Activated CD8-positive, alpha-beta memory T cell treated with anti-CD3 and anti-CD28 coated beads, Interleukin-2, amount 50 U/mL, for 1 hour (primary cell): ENCODE results near the gene C16orf96.

Source experiments
- DNase-seq: peaks from one replicate; pipeline ENCODE4 v3.0.0-alpha.2; 2020; ENCODE audit errors: extremely low read depth

Gene C16orf96

DNA sequence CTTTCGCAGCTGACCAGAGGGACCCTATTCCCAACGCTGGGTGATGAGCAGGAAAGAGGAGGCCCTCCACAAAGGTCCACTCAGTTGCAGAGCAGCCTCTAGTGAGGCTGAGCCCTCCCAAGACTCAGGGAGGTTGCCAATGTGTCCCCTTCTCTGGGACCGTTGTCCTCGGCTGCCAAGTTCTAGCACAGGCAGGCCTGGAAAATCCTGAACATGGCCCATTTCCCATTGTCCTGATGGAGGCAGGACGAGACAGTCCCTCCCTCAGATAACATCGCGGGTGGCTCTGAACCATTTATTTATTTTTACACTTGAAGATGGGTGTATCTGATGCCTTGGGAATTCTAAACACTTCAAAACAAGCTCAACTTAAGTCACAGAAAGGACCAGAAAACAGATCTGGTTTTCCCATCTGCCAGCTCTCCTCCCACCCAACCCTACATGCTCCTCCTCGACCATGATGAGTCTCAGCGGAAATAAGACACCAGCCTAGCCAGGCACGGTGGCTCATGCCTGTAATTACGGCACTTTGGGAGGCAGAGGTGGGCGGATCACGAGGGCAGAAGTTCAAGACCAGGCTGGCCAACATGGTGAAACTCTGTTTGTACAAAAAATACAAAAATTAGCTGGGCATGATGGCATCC, 30.4 kb upstream of the C16orf96 start:
- no peak for DNase-seq

DNA sequence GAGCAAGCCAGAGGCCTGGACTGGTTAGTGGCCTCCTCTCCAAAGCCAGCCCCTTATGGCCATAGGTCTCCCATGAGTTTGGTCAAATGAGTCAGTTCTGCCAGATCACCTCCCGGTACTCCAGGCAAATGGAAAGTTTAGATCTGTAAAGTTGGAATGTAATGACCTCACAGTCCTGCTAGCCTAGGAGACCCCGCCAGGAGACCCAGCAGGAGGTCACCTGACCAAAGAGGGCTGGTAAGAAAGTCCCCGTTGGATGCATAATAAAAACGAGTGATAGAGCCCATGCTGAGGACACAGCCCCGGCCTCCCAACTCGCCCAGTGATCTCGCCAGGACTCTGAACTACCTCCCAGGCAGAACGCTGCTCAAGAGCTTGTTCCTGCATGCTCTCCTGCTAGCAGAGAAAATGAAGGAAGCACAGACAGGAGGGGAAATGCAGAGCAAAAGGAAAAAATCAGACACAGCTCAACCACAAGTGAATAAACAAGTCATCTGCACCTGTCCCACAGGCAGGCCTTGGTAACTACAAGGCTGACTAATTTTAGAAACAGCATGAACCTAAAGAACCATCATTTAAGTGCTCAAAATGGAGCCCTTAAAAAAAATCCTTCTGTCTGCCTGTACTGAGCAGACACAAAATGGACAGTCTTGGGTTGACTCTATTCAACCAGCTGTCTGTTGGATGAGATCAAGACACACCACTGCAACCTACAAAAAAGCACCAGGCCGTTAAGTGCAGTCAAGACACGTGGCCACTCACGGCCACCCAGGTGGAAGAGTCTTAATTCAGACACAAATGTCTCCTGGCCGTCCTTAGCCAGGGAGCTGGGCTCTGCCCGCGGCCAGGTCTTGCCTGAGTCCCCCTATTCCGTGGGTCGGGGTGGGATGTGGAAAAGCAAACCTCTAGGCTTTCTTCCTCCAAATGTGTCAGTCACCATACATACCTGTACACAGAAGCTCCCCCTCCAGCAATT, 26.8 kb upstream of the C16orf96 start:
- DNase-seq = no peak

DNA sequence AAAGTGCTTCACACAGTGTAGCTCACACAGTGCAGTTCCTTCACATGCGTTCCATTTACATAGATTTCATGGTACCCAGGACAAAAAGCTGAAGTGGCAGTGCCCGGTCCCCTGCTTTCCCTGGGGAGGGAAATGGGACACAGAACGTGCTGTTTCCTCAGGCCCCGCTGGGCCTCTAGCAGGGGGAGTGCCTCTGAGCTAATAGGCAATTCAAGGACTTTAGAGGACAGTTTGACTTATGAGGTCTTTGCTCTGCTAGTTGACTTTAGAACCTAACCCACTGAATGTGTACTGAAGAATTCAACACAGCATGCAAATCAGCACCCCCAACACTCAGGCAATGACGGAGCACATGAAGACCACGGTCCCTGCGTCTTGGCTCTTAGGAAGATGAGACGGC, 24.3 kb upstream of the C16orf96 start:
- DNase-seq = no peak

DNA sequence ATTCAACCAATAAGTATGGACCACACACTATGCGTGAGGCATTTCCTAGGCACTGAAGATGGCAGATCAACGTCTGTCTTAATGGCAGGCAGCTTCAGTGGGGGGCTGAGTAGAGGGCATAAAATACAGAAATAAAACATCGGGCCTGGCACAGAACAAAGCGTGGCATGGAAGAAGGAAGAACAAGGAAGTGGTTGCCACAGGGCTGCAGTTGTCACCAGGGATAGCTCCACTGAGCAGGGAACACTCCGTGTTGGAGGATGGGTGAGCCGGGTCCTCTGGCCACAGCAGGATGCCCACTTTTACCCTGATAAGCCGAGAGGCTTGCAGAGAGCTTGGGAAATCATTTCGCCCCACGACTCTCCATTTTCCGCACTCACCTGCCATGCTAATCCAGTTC, 23.9 kb upstream of the C16orf96 start:
- no peak for DNase-seq

DNA sequence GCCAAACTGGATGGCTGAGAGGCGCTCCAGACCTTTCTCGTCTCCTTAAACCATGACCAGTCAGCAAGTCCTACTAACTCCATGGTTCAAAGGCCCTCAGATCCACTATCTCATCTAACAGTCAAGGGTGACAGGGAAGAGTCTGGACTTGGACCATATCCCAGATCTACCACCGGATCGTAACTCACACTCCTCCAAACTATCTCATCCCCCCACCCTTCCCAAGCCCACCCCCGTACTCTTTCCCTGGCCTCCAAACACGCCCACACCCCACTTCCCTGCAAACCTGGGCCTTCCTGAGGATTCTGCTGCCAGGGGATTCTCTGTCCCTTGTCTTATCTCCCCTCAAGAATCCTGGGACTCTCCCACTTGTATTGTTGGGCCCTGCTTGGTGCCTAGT, 22.6 kb upstream of the C16orf96 start:
- DNase-seq = no peak

DNA sequence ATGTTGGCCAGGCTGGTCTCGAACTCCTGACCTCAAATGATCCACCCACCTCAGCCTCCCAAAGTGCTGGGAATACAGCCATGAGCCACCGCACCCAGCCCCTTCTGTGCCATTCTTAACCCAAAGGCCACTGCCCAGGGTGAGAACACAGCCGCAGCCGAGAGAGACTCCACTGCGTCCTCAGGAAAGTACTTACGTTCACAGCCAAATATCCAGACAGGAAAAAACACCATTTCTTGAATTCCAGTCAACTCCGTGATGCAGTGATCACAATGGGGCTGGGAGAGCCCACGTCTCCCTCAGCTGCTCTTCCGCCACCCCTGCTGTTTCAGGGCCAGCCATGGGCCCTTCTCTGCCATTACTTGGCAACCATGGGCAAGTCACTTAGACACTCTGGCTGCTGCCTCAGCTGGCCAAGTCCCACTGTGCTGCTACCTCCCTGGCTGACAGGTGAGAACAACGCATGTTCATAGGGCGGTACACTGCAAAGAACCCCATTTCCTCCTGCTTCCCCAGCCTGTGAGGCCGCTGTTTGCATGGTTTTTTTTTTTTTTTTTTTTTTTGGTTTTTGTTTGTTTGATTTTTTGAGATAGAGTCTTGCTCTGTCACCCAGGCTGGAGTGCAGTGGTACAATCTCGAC, 21.9 kb upstream of the C16orf96 start:
- DNase-seq = no peak

DNA sequence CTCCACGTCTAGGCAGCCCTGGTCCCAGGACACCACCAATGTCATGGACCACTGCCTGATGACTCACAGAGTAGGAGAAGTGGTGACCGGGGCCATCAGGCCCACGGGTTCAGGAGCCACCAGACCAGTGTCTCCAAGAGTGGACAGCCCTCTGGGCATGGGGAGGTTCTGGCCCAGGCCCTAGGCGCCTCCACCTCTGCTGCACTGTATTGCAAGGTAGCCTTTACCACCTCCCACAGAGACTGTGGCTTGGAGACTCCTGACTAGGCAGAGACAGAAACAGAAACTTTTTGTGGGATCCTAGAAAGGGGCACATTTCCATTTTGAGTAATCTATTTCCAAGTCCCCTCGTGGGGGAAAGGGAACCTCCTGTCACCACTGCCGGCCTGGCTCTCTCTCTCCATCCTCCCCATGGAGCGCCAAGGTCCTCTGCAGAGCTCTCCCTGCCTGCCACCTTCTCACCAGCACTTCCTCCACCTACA, 20.5 kb upstream of the C16orf96 start:
- DNase-seq = no peak

DNA sequence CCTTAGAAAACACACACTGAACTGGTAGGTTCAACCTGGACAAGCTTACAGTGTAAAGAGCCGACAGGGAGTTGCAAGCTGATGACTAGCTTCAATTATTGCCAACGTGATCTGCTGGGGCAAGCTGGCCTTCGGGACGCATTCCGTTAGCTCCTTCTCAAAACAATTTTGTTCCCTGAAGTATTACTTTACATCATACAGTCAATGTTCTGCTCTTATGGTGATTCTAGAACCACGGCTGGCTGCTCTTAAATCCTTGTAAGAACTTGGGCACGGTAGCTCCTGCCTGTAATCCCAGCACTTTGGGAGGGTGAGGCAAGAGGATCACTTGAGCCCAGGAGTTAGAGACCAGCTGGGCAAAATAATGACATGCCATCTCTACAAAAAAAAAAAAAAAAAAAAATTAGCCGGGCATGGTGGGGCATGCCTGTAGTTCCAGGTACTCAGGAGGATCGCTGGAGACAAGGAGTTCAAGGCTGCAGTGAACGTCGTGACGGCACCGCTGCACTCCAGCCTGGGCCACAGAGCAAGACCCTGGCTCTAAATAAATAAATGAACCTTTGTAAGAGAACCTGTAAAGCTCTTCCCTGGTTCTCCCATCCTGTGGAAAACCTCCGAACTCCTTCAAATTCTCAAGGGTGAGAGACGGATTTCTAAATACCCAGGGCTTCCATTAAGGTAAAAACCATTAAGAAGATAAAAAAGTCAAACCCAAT, 19.6 kb upstream of the C16orf96 start:
- DNase-seq = no peak

DNA sequence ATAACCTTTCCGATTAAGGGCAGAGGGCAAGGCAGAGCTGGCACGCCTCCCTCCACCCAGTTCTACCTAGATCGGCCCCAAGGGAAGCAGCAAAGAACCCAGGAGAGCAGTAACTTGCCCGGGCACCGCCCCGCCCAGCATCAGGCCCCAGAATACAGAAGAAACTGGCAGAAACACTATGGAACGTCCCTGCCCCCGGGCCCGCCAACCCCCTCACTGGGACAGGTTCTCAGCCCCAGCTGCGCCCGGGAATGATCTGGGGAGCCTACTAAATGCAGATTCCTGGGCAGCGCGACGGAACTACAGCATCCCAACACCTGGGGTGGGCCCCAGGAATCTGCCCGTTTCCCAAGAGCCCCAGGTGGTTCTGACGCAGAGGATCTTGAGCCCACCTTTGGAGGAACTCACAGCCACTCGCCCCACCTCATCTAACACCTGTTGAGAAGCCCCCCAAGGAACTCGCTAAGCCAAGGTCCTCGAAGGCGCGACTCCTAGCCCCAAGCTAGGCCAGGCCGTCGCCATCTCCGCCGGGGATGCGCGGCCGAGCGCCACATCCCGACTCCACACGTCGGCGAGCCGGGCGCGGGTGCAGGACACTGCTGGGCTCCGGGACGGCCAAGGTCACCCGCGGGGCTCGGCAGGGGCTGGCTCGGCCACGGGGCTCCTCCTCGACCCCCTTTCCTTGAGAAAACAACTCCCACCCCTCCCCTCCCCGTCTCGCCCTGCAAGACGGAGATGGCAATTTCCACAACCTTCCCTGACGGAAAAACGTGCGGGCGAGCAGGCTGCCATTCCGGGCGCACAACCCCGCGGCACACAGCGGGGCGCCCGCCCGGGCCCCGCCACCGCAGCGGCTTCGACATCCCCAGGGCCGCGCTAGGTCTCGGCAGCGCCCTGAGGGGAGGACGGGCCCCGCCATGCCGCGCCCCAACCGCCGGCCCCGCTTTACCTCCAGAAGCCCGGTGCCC, 18.5 kb upstream of the C16orf96 start:
- DNase-seq = no peak

DNA sequence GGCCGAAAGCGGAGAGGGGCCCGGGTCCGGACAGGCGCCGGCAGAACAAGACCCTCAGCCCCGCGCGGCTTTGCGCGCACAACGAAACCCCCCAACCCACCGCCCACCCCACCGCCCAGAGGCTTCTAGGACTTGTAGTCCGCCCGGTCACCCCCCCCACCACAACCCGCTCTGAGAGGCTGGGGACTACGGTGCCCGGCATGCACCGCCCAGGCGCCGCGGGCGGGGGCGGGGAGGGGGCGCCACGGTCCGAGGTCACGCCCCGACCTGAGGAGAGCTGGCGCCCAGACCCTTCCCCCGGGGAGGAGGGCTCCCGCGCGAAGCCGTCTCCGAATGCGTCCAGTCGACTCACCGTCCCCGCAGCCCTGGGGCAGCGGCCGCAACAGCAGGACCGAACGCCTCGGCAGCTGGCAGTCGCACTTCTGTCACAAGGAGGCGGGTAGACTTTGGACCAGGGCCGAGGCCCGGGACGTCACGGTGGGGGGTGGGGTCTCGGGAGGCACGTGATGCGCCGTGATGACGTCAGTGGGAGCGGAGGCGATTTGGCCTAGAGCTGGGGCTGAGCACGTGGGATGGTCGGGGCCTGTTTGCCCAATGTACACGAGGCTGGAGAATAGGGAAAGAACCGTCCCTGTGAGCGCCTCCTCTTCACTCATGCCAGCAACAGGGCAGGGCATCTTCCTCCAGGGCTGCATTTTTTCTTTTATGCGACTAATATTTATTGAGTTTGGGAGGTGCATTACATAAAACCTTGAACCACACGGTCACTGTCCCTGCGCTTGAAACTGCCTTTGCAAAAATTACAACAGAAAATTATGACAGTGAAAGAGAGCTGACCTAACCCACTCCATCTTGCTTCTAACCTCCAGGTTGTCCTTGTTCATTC, 17.5 kb upstream of the C16orf96 start, which contains the start of gene CDIP1:
Gene CDIP1, minus strand, starts transcription at position 424 of the 886 bp plus-strand sequence. CDS start 24,643 bp downstream, outside the sequence.
- DNase-seq = peak; percentile 82

DNA sequence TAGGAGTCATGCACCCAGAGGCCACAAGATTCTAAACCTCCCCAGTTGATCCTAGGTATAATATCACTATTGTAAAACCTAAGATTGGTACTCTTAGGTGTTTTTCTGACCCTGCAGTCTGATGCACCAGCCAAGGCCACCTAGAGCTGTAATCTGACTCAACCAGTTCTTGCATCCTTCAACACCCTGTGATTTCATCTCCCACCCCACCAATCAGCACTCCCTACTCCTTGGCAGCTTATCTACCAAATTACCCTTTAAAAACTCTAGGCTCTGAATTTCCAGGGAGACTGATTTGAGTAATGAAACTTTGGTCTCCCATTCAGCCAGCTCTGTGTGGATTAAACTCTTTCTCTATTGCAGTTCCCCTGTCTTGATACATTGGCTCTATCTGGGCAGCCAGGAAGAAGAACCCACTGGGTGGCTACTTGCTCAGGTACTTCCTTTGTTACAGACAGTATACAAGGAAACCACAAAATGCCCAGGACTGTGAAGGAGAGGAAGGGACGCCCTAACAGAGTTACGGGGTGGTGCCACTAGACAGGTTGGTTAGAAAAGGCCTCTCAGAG, 16.3 kb upstream of the C16orf96 start:
- no peak for DNase-seq

DNA sequence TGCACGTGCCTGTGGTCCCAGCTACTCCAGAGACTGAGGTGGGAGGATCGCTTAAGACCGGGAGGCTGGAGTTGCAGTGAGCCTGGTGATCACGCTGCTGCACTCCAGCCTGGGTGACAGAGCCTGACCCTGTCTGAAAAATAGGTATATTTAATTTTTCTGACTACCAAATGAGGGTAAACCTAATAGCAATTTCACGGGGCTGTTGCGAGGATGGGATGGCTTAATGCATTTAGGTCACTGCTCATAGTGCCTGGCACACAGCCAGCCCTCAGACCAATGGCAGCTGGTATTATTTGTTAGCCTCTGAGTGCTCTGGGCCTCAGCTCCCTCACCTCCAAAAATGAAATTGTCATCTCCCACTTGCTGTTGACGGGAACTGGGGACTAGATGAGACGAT, 11.7 kb upstream of the C16orf96 start:
- DNase-seq = no peak

DNA sequence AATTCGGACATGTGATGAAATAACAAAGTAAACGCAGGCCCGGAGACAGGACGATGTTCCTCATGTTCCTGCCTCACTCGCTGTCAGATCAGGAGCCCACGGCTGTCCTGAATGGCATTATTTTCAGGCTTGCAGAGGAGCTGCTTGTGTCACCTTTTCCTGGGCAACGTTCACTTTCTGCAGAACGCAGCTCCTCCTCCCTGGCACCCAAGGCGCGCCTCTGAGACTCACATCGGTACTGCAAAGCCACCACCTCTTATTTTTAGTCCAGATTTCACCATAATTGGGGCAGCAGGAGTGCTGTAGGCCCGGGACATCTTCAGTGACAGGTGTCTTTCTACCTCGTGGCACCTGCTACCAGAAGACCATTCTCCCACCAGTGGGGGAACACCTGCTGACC, 8.0 kb upstream of the C16orf96 start:
- DNase-seq = no peak

DNA sequence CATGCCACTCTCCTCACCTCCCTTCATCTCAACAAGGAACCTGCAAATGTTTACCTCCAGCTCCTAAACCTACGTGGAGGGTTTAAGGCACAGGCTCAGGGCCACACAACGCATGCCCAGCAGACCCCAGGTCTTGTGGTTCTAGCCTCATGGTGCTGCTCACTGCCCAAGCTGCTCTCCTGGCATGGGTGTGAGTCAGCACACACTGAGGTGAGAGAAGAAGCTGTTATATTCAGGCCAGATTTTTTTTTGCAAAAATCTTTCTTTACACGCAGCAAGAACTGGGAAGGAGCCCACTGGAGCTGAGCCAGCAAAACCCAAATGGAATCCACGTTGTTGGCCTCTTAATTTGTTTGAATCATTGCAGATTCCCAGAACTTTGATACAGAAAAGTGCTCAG, 5.5 kb upstream of the C16orf96 start:
- DNase-seq = no peak

DNA sequence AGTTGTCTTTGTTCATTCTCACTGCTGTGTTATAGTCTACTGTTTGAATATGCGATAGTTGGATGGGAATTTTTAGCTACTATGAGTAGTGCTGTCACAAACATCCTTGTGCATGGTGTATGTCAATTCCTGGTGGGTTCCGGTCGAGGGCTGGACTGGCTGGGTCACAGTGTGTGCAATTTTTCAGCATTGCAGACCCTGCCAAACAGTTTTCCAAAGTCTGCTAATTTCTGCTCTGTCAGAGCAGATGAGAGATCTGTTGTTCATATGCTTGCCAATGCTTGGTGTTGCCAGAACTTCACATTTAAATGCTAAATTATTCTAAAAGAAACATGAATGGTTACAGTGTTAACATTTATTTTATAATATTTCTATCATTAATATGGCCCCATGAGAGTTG, 3.6 kb upstream of the C16orf96 start:
- no peak for DNase-seq

DNA sequence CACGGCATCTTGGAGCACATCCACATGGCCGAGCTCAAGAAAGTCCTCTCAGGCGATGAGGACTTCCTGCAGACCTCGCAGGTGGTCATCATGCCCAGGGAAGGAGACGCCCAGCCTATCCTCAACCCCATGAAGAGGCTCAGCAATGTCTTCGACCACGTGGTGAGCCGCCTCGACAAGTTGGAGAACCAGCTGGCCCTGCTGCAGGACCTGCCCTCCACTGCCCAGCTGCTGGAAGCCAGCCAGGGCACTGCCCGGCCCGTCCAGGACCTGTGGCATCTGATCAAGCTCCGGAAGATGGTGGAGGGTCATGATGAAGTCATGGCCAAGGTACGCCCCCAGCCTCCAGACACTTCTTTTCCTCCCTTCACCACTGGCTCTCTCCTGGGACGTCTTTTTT, 440 bp downstream of the C16orf96 start:
- DNase-seq = no peak

DNA sequence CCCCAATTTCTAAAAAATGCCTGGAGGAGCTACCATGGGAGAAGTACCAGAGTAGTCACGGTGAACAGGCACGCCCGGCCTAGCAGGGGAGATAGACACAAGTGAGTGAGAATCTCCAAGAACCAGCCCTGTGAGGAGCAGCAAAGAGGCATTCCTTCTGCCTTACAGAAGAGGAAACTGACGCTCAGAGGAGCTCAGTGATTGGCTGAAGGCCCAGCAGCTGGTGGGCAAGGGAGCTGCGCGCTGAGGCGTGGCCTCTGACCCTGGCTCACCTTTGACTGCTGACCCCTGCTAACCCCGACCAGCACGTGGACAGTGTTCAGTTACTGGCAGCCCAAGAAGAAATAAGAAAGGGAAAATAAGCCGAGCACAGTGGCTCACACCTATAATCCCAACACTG, 1.8 kb downstream of the C16orf96 start:
- no peak for DNase-seq

DNA sequence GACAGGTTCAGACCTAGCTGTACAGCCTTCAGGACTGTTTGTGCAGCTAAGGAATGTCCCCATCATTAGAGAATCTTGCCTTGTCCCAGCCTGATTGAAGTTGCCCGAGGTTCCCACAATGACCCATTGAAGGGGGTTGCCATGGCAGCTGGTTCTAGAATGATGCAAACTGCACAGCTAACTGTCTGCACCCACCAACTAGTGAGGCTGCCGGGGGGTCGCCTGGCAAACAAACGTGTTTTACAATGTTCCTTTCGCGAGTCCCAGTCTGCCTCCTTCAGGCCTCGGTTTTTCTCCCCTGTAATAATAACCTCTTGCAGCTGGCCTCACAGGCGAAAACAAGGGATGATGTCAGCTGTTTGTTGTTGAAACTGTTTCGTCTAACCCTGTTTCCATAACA, 5.5 kb downstream of the C16orf96 start:
- no peak for DNase-seq

DNA sequence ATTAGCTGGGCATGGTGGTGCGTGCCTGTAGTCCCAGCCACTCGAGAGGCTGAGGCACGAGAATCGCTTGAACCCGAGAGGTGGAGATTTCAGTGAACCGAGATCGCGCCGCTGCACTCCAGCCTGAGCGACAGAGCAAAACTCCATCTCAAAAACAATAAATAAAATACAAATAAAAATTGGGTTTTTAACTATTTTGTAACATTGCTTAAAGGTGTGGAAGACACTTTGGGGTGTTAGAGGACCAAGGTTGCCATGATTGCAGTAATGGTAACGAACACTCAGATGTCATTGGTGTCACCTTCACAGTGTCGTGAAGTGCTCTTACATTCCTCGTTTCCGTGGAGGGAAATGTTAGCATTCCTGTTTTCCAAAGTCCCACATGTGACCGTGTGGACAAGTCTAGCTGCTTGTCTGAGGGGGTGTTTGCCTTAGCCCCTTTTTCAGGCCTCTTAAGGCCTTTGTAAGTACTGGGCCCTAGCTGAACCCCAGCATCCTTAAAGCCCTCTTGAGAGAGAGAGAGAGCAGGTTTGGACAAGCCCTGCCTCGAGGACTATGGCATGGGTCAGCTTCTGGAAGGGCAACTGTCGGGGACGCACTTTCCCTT, 8.6 kb downstream of the C16orf96 start:
- DNase-seq = no peak
